ENCODE results near the gene TSR2.

Gene TSR2, protein sequence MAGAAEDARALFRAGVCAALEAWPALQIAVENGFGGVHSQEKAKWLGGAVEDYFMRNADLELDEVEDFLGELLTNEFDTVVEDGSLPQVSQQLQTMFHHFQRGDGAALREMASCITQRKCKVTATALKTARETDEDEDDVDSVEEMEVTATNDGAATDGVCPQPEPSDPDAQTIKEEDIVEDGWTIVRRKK

GRCh38 chrX:54439960-54440871, at the start of gene TSR2:
Gene TSR2 (plus strand): TSS chrX:54440404. CDS start chrX:54440422, 18 bp downstream.
- peak; percentile 75 for DNase-seq

- no peak for DNase-seq
Observed at GRCh38 chrX:54397113-54397512, 43.1 kb upstream of the TSR2 start.

- no peak for DNase-seq
Observed at GRCh38 chrX:54407266-54407665, 32.9 kb upstream of the TSR2 start.

DNA sequence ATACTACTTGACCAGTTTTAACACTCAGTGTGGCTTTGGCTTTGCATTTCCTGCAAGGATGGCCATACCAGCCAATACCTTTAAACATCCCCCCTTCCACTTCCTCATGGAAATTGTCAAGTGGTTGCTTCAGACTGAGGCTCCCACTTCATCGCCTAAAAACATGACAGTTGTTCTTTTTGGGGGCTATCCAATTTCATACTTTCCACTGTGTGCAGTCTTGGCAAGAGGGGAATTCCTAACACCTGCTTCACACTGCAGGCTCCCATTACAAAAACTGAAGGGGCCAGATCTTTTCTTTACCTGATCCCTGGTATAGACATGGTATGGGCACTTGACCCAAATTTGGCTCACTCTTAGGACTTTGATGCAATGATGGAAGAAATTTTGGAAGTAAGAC, 28.5 kb upstream of the TSR2 start:
- no peak for DNase-seq

DNA sequence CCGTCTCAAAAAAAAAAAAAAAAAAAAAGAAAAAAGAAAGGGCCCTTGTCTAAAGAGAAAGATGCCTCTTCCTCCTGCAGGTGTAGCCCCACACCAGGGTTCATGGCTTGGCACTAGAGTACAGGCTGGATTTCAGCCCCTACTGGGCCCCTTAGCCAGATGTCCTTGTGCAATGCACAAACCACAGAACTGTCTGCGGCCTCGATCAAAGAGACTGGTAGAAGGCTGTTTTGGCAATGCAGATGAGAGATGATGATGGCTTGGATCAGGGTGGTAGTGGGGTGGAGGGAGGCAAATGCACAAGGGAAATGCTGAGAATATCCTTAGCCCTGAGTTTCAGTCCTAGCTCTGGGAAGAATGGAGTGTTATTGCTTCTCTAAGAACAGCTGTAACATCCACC, 26.5 kb upstream of the TSR2 start:
- DNase-seq = no peak

DNA sequence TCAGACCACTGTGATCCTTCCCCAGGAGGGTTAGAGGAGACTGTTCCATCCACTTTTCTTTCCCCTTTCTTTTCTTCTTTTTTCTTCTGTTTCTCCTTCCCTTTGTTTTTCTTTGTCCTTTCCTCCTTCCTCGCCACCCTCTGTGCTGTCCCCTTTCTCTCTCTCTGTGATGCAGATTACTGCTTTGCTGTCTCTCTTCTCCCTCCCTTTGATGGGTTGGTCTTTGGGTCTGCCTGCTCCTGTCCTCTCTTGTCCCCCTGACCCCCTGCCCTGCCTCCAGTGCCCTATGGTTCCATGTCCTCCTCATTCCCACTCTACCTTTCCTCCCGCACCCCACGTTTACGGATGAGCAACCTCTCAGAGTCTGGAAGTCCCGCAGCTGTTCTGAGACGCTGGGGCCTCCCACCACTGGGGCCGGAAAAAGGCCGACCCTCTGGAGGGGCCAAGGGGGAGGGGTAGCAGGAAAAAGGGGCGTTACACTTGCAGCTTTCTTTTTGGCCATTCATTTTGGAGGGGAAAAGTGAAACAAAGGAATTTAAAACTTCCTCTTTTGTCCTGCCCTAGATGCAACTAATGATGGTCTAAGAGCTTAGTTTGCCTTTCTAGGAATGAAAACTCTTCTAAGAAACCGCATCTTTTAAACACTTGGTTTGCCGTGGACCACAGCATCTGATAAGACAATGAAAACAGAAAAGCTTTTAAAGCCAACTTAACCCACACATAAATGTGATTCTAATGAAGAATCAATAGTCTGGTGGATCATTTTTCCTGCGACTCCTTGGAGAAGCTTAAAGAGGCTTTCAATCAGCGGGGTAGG, 24.5 kb upstream of the TSR2 start:
- DNase-seq = no peak

GRCh38 chrX:54416965-54417364, 23.2 kb upstream of the TSR2 start:
- DNase-seq = no peak

- no peak for DNase-seq
Observed at GRCh38 chrX:54419559-54420302, 20.5 kb upstream of the TSR2 start.

- no peak for DNase-seq
Observed at GRCh38 chrX:54422168-54422567, 18.0 kb upstream of the TSR2 start.

- DNase-seq = no peak
Observed at GRCh38 chrX:54423161-54423888, 16.9 kb upstream of the TSR2 start.

DNA sequence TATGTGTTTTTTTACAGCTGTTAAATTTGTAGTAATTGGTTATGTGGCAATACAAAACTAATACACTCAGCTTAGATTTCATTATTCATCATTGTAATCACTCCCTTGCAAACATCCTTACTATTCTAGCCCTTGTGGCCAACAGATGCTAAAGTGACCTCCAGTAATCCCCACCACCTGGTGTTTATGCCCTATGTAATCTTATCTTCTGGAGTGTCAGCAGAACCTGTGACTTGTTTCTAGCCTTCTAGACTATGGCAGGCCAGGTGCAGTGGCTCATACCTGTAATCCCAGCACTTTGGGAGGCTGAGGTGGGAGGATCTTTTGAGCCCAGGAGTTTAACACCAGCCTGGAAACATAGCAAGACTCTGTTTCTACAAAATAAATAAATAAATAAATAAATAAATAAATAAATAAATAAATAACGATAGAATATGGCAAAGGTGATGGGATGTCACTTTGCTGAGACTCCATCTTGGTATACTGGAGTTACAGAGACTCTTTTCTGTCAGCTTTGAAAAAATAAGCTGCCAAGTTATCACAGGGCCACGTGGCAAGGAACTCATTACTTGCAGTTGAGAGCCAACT, 12.3 kb upstream of the TSR2 start:
- DNase-seq = no peak

GRCh38 chrX:54430519-54430918, 9.7 kb upstream of the TSR2 start:
- no peak for DNase-seq

GRCh38 chrX:54435121-54435520, 5.1 kb upstream of the TSR2 start:
- no peak for DNase-seq

DNA sequence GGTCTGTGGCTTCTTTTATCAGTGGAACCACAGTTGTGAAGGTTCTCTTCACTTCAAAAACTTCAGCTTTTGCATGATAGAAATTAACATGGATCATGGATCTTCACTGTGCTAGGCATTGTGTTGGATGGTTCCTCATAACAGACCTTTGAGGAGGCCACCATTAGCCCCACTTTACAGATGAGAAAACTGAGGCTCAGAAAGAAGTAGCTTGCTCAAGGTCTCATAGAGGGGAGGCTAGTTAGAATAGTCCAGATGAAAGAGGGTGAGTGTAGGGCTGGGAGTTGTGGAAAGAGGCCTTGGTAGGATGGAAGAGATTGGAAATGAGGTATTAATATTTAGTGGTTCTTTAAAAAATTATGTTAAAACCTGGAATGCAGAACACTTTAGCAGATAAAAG, 2.6 kb downstream of the TSR2 start:
- DNase-seq = no peak

DNA sequence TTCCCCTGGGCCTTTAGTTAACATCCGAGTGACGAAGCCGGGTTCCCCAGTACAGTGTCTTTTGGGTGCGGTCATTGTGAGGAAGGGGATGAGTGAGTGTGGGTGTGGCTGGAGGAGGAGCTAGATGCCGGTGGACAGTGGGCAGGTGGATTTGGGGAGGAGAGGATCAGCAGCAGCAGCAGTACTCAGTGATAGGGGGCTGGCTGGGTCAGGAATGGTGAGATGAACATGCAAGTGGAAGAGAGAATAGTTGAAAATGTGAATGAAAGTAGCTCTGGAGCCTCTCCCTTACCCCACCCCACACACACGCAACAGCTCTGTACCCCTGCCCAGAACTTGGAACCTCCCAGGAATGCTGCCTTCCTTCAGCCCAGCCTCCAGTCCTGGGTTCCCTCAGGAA, 4.5 kb downstream of the TSR2 start:
- DNase-seq = no peak

- DNase-seq = no peak
Observed at GRCh38 chrX:54446084-54446483, 5.9 kb downstream of the TSR2 start.

DNA sequence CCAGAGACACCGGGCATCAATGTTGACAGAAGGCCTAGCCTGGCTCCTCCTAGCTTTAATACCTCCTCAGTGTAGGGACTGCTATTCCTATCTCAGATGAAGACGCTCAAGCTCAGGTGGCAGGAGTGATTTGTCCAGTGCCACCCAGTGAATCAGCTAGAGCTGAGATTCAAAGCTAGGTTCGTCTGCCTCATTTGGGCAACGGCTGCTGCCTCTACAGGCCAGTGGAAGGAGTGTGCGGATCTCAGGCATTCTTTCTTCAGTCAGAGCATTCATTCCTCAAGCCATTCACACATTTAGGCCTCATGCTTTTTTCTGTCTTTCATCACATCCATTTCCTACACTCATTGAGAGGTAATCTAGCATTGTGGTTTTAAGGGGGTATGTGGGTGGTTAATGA, 7.3 kb downstream of the TSR2 start:
- DNase-seq = no peak

DNA sequence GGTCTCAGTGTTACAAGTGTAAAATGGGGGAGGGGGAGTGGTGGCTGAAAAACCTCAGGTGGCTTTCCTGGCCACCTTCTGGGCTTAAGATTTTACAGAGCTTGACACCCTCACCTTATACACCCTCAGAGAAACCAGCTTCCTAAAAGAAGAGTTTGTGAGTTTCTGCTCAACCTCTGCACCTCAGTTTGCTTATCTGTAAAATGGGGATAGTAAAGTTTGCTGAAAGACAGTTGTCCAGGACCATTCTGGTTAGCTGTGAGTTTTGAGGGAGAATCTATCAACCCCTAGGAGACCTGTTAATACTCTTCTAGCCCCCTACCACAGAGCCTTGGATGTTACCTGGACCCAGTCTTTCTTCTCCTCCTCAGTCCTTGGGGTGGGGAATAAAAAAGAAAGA, 9.7 kb downstream of the TSR2 start:
- no peak for DNase-seq

GRCh38 chrX:54452920-54453319, 12.7 kb downstream of the TSR2 start:
- DNase-seq = no peak

- DNase-seq = no peak
Observed at GRCh38 chrX:54470054-54470760, 30.0 kb downstream of the TSR2 start.

Data from NCI-H446 treated with DMSO at 0.1 percent for 48 hours (cell line).